SK-N-SH treated with all-trans-retinoic acid at 6 μM for 48 hours (cell line): ENCODE results near the gene POFUT1.

Experiments used
- ATAC-seq: fragments of 200-7000 bp; cut with Tn5 transposase; 3 replicates; pipeline ENCODE4 v1.9.1; 2020; ENCODE audit warnings: mild to moderate bottlenecking, moderate library complexity
- ARNTL ChIP-seq: fragments of 450-650 bp; formaldehyde crosslinking; IDR thresholded peaks from 2 replicates; pipeline ENCODE4 v1.5.0; 2020; ENCODE audit warnings: low read depth, mild to moderate bottlenecking, moderate library complexity, borderline replicate concordance
- CSDC2 ChIP-seq: fragments of 250-450 bp; sonication (Bioruptor Pico); IDR thresholded peaks from 2 replicates; pipeline ENCODE4 v1.5.0; 2020; ENCODE audit warnings: mild to moderate bottlenecking, moderate library complexity
- ESRRG ChIP-seq: fragments of 250-450 bp; sonication (Bioruptor Pico); IDR thresholded peaks from 2 replicates; pipeline ENCODE4 v1.6.1; 2021; ENCODE audit warnings: mild to moderate bottlenecking
- GLIS3 ChIP-seq: fragments of 250-450 bp; sonication (Bioruptor Pico); IDR thresholded peaks from 2 replicates; pipeline ENCODE4 v1.5.0; 2020; ENCODE audit warnings: mild to moderate bottlenecking, moderate library complexity
- ISL1 ChIP-seq: fragments of 250-450 bp; sonication (Bioruptor Pico); IDR thresholded peaks from 2 replicates; pipeline ENCODE4 v2.1.2; 2022; ENCODE audit warnings: mild to moderate bottlenecking, moderate library complexity
- OSR1 ChIP-seq: fragments of 250-450 bp; sonication (Bioruptor Pico); IDR thresholded peaks from 2 replicates; pipeline ENCODE4 v1.8.0; 2022; ENCODE audit warnings: moderate library complexity, mild to moderate bottlenecking, inconsistent platforms
- PPARA ChIP-seq: fragments of 250-450 bp; sonication (Bioruptor Pico); IDR thresholded peaks from 2 replicates; pipeline ENCODE4 v1.5.0; 2020; ENCODE audit warnings: mild to moderate bottlenecking, borderline replicate concordance
- RARB ChIP-seq: fragments of 250-450 bp; sonication (Bioruptor Pico); IDR thresholded peaks from 2 replicates; pipeline ENCODE4 v1.8.0; 2021; ENCODE audit warnings: mild to moderate bottlenecking, moderate library complexity
- SNAI2 ChIP-seq: fragments of 250-450 bp; sonication (Bioruptor Pico); IDR thresholded peaks from 2 replicates; pipeline ENCODE4 v1.5.0; 2020; ENCODE audit warnings: mild to moderate bottlenecking, moderate library complexity
- TCF4 ChIP-seq: fragments of 250-450 bp; sonication (Bioruptor Pico); IDR thresholded peaks from 2 replicates; pipeline ENCODE4 v1.8.0; 2021; ENCODE audit warnings: mild to moderate bottlenecking, moderate library complexity, borderline replicate concordance
- TOX ChIP-seq: fragments of 250-450 bp; sonication (Bioruptor Pico); IDR thresholded peaks from 2 replicates; pipeline ENCODE4 v1.8.0; 2021; ENCODE audit warnings: mild to moderate bottlenecking, moderate library complexity, borderline replicate concordance
- ZC3H10 ChIP-seq: fragments of 250-450 bp; sonication (Bioruptor Pico); IDR thresholded peaks from 2 replicates; pipeline ENCODE4 v1.5.1; 2021; ENCODE audit warnings: mild to moderate bottlenecking, moderate library complexity
- ZFP3 ChIP-seq: fragments of 250-450 bp; sonication (Bioruptor Pico); IDR thresholded peaks from 2 replicates; pipeline ENCODE4 v1.5.0; 2020; ENCODE audit warnings: mild to moderate bottlenecking, moderate library complexity
- ZFP30 ChIP-seq: fragments of 450-650 bp; formaldehyde crosslinking; IDR thresholded peaks from 2 replicates; pipeline ENCODE4 v1.5.0; 2022; ENCODE audit warnings: mild to moderate bottlenecking, moderate library complexity
- ZNF565 ChIP-seq: fragments of 450-650 bp; formaldehyde crosslinking; conservative IDR thresholded peaks from 2 replicates; pipeline ENCODE4 v1.5.0; 2020; ENCODE audit warnings: low read depth, mild to moderate bottlenecking, moderate library complexity
- ZNF8 ChIP-seq: fragments of 450-650 bp; formaldehyde crosslinking; IDR thresholded peaks from 2 replicates; pipeline ENCODE4 v1.5.0; 2020; ENCODE audit warnings: mild to moderate bottlenecking, moderate library complexity
- TF ChIP-seq, protein P1 (sequence below): fragments of 250-450 bp; sonication (Bioruptor Pico); IDR thresholded peaks from 2 replicates; pipeline ENCODE4 v1.8.0; 2021; ENCODE audit warnings: low read depth, mild to moderate bottlenecking, moderate library complexity, borderline replicate concordance
- TF ChIP-seq, protein P2 (sequence below): fragments of 250-450 bp; sonication (Bioruptor Pico); IDR thresholded peaks from 2 replicates; pipeline ENCODE4 v1.8.0; 2020; ENCODE audit warnings: mild to moderate bottlenecking, moderate library complexity, borderline replicate concordance
- TF ChIP-seq, protein P3 (sequence below): fragments of 250-450 bp; sonication (Bioruptor Pico); IDR thresholded peaks from 2 replicates; pipeline ENCODE4 v1.5.1; 2020; ENCODE audit warnings: low read depth, mild to moderate bottlenecking, moderate library complexity
- TF ChIP-seq, protein P4 (sequence below): fragments of 250-450 bp; sonication (Bioruptor Pico); IDR thresholded peaks from 2 replicates; pipeline ENCODE4 v1.5.1; 2021; ENCODE audit warnings: mild to moderate bottlenecking, moderate library complexity
- TF ChIP-seq, protein P5 (sequence below): fragments of 250-450 bp; sonication (Bioruptor Pico); IDR thresholded peaks from 2 replicates; pipeline ENCODE4 v1.5.0; 2020; ENCODE audit warnings: mild to moderate bottlenecking, moderate library complexity

The POFUT1 gene

DNA sequence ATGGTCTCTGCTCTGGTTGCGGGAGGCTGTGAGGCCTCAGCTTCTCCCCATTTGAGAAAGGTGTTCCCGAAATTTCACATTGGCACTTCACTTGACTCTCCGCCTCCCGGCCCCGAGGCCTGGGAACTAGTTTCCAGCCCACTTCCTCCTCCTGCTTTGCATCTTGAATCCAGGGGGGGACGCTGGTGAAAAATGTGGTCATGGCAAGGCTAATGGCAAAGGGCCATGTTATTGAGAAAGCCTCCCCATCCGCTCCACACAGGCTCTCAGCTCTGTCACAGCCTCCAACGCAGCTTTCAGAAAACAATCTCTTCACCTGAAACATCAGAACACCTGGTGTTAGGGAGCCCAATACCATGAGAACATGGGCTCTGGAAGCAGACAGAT lies 5.7 kb upstream of the POFUT1 start:
- TF ChIP-seq ZC3H10 (CRISPR knock-in tag): no peak
- no peak for TF ChIP-seq ZFP30 (CRISPR knock-in tag)
- ATAC-seq: no peak

DNA sequence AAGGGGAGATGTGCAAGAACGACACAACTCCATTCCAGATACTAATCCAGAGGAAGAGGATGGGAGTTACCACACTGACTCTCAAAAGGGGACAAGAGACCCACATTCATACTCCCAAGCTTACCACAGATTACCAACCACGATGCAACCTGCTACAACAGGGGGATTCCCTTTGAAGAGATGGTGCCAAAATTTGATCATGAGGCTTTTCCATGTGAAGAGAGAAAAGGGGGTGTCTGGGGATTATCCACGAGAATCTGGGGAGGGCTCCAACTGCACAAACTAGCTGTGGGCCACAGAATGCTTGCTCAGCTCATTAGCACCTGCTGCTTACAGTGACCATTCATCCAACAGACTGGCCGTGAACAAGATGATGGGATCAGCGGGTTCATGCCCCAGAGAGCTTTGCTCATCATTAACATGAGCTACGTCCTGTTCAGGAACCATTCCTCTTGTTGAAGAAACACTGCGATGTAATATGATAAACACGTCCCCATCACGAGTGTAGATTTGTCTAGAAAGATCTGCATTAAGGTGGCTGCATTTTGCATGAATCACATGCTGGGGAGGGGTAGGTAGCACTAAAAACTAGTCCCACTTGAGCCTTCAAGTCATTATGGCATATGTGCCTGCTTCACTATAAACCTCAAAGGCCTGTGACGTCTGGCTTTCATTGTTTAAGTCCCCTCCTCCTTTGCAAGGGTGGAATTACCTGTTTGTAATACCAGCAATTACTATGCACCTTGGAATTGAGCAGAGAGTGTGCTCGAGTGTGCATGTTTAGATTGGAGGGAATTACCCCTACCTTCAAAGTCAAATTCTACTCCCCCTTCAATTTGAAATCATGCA lies 4.1 kb upstream of the POFUT1 start:
- ATAC-seq: no peak
- TF ChIP-seq ZFP30 (CRISPR knock-in tag): no peak
- no peak for TF ChIP-seq ZFP3 (CRISPR knock-in tag)
- TF ChIP-seq, protein P1, sequence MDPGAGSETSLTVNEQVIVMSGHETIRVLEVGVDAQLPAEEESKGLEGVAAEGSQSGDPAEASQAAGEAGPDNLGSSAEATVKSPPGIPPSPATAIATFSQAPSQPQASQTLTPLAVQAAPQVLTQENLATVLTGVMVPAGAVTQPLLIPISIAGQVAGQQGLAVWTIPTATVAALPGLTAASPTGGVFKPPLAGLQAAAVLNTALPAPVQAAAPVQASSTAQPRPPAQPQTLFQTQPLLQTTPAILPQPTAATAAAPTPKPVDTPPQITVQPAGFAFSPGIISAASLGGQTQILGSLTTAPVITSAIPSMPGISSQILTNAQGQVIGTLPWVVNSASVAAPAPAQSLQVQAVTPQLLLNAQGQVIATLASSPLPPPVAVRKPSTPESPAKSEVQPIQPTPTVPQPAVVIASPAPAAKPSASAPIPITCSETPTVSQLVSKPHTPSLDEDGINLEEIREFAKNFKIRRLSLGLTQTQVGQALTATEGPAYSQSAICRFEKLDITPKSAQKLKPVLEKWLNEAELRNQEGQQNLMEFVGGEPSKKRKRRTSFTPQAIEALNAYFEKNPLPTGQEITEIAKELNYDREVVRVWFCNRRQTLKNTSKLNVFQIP: no peak
- TF ChIP-seq TCF4 (CRISPR knock-in tag): no peak
- no peak for TF ChIP-seq ARNTL (CRISPR knock-in tag)
- TF ChIP-seq ZNF565 (CRISPR knock-in tag): no peak
- no peak for TF ChIP-seq PPARA (CRISPR knock-in tag)
- TF ChIP-seq TOX: no peak
- no peak for TF ChIP-seq OSR1 (CRISPR knock-in tag)
- TF ChIP-seq ISL1: no peak
- TF ChIP-seq, protein P2, sequence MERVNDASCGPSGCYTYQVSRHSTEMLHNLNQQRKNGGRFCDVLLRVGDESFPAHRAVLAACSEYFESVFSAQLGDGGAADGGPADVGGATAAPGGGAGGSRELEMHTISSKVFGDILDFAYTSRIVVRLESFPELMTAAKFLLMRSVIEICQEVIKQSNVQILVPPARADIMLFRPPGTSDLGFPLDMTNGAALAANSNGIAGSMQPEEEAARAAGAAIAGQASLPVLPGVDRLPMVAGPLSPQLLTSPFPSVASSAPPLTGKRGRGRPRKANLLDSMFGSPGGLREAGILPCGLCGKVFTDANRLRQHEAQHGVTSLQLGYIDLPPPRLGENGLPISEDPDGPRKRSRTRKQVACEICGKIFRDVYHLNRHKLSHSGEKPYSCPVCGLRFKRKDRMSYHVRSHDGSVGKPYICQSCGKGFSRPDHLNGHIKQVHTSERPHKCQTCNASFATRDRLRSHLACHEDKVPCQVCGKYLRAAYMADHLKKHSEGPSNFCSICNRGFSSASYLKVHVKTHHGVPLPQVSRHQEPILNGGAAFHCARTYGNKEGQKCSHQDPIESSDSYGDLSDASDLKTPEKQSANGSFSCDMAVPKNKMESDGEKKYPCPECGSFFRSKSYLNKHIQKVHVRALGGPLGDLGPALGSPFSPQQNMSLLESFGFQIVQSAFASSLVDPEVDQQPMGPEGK (CRISPR knock-in tag): no peak
- TF ChIP-seq, all 23 proteins: peak for 0

DNA sequence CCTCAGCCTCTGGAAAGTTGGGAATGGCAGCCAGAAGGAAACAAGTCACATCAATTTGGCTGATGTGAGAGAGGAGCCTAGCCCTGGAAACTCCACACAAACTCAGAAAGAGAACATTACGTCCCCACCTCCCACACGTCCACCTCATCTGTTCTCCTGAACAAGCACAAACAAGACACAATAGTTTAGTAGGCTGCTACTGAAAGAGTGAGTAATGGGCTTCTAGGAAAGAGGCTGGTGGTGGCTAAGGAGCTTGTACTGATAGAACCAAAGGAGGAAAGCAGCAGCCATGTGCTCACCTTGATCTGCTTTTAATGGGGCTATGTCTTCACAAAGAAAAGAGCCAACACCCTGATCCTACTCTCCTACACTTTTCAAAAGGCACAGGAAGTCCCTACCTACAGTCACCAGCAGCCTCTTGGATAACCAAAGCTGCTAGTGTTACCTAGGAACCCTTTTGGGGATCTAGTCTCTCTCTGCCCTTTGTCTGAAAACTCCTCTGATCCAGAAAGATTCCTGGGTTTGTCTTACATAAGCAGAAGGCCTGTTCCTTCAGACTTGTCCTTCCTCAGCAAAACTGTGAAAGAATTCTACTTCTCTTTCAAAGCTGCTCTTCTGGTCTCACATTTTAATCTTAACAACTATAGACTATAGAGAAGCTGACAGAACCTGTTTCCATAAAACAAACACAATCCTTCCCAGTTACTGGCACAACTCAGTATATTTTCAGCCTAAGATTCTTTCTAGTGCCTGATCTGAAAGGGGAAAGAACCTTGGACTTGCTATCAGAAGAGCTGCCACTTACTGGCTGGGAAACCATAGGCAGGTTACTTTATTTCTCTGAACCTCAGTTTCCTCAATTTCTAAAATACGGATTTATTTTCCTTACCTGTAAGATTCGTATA lies 3.2 kb upstream of the POFUT1 start:
- no peak for ATAC-seq

More for the DNA sequence above, 3.2 kb upstream of the POFUT1 start:
- TF ChIP-seq, protein P2 (CRISPR knock-in tag): no peak
- TF ChIP-seq, protein P3, sequence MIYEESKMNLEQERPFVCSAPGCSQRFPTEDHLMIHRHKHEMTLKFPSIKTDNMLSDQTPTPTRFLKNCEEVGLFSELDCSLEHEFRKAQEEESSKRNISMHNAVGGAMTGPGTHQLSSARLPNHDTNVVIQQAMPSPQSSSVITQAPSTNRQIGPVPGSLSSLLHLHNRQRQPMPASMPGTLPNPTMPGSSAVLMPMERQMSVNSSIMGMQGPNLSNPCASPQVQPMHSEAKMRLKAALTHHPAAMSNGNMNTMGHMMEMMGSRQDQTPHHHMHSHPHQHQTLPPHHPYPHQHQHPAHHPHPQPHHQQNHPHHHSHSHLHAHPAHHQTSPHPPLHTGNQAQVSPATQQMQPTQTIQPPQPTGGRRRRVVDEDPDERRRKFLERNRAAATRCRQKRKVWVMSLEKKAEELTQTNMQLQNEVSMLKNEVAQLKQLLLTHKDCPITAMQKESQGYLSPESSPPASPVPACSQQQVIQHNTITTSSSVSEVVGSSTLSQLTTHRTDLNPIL (CRISPR knock-in tag): no peak
- TF ChIP-seq ZNF8 (CRISPR knock-in tag) (no peak), ARNTL (CRISPR knock-in tag) (no peak), GLIS3 (CRISPR knock-in tag) (no peak), CSDC2 (CRISPR knock-in tag) (no peak), PPARA (CRISPR knock-in tag) (no peak), ESRRG (CRISPR knock-in tag) (no peak), RARB (CRISPR knock-in tag) (no peak), TOX (no peak), ZC3H10 (CRISPR knock-in tag) (no peak), SNAI2 (CRISPR knock-in tag) (no peak), ZNF565 (CRISPR knock-in tag) (no peak), OSR1 (CRISPR knock-in tag) (no peak)
- TF ChIP-seq, protein P4, sequence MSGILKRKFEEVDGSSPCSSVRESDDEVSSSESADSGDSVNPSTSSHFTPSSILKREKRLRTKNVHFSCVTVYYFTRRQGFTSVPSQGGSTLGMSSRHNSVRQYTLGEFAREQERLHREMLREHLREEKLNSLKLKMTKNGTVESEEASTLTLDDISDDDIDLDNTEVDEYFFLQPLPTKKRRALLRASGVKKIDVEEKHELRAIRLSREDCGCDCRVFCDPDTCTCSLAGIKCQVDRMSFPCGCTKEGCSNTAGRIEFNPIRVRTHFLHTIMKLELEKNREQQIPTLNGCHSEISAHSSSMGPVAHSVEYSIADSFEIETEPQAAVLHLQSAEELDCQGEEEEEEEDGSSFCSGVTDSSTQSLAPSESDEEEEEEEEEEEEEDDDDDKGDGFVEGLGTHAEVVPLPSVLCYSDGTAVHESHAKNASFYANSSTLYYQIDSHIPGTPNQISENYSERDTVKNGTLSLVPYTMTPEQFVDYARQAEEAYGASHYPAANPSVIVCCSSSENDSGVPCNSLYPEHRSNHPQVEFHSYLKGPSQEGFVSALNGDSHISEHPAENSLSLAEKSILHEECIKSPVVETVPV: no peak
- TF ChIP-seq, protein P5, sequence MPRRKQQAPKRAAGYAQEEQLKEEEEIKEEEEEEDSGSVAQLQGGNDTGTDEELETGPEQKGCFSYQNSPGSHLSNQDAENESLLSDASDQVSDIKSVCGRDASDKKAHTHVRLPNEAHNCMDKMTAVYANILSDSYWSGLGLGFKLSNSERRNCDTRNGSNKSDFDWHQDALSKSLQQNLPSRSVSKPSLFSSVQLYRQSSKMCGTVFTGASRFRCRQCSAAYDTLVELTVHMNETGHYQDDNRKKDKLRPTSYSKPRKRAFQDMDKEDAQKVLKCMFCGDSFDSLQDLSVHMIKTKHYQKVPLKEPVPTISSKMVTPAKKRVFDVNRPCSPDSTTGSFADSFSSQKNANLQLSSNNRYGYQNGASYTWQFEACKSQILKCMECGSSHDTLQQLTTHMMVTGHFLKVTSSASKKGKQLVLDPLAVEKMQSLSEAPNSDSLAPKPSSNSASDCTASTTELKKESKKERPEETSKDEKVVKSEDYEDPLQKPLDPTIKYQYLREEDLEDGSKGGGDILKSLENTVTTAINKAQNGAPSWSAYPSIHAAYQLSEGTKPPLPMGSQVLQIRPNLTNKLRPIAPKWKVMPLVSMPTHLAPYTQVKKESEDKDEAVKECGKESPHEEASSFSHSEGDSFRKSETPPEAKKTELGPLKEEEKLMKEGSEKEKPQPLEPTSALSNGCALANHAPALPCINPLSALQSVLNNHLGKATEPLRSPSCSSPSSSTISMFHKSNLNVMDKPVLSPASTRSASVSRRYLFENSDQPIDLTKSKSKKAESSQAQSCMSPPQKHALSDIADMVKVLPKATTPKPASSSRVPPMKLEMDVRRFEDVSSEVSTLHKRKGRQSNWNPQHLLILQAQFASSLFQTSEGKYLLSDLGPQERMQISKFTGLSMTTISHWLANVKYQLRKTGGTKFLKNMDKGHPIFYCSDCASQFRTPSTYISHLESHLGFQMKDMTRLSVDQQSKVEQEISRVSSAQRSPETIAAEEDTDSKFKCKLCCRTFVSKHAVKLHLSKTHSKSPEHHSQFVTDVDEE (CRISPR knock-in tag): no peak
- TF ChIP-seq, protein P1: no peak
